D721Med (cell line): ENCODE results near the gene GLUL.

Experiments
- DNase-seq: peaks from one replicate; pipeline ENCODE4 v3.0.0; 2011; ENCODE audit warnings: low spot score; ENCODE audit not compliant: insufficient read length
- FAIRE-seq: peaks from 2 replicates; lab custom pipeline; 2011; peaks lifted over from hg19 to GRCh38; lab: Jason Lieb, UNC
- TF ChIP-seq, protein P1 (sequence below): IDR thresholded peaks from 2 replicates; pipeline ENCODE4 v1.5.1; 2012; ENCODE audit warnings: mild to moderate bottlenecking, control low read depth; ENCODE audit not compliant: insufficient read depth; ENCODE audit errors: missing control alignments

GLUL gene

GRCh38 chr1:182395906-182396305 lies 4.3 kb upstream of the GLUL start:
- TF ChIP-seq, protein P1, sequence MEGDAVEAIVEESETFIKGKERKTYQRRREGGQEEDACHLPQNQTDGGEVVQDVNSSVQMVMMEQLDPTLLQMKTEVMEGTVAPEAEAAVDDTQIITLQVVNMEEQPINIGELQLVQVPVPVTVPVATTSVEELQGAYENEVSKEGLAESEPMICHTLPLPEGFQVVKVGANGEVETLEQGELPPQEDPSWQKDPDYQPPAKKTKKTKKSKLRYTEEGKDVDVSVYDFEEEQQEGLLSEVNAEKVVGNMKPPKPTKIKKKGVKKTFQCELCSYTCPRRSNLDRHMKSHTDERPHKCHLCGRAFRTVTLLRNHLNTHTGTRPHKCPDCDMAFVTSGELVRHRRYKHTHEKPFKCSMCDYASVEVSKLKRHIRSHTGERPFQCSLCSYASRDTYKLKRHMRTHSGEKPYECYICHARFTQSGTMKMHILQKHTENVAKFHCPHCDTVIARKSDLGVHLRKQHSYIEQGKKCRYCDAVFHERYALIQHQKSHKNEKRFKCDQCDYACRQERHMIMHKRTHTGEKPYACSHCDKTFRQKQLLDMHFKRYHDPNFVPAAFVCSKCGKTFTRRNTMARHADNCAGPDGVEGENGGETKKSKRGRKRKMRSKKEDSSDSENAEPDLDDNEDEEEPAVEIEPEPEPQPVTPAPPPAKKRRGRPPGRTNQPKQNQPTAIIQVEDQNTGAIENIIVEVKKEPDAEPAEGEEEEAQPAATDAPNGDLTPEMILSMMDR: no peak
- FAIRE-seq (peak; percentile 25), DNase-seq (no peak)

- no peak for FAIRE-seq
- DNase-seq: no peak
- TF ChIP-seq, protein P1: no peak
These were observed 2.6 kb upstream of the GLUL start for GRCh38 chr1:182394055-182394775.

DNA sequence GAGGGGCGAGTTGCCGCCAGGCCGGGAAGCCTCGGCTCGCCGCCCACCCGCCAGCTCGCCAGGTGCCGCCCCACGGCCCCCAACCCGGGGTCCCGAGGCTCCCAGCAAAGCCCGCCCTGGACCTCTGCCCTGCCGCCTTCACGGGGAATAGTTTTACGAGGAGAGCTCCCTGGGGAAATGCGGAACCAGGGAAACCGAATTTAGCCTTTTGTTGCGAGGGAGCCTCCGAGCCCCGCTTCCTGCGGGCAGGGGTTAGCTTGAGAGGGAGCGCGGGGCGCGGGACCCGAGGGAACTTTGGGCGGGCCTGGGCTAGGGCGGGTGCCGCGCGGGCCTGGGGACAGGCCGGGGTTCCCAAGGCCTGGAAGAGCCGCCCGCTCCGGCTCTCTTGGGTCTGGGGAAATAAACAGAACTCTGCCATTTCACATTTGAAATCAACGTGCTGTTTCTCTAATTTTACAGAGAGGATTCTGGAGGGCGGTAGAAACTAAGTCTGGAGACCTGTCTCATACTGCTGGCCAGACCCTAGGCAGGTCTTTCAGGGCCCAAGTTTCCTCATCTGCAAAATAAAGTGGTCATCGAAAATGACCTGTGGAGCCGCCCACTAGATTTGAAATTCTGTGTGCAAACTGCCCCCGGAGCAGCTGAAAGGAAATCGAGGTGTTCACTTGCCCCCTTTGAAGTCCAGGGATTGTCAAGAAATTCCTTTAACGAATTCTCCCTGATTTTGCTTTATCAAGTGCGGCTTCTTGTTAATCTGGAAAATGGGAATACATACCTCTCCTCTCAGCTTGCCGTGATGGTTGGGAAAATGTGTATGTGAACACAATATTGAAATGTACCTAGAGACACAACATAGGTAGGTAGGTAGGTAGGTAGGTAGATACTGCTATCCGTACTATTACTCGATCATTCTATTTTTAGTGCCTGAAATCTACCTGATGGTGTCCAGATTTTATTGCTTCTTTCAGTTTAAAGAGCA lies 749 bp upstream of the GLUL start:
- FAIRE-seq (peak; percentile 84), DNase-seq (no peak)
- TF ChIP-seq, protein P1: no peak

DNA sequence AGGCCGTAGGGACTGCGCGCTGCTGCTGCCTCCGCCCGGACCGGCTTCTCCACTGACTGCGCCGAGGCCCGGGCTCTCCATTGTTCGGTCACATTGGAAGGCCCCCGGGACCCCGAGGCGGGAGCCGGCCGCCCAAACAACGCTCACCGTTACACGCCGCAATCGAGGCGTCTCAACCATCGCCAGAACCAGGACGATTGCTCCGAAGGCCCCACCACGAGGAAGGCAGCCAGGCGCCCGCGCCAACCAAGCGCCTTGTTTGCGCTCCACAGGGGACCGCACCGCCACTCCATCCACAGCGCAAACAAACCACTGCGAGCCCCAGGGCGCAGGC lies 595 bp downstream of the GLUL start:
- FAIRE-seq: no peak

GRCh38 chr1:182389619-182390047 lies 2.0 kb downstream of the GLUL start:
- FAIRE-seq (no peak), DNase-seq (no peak)
- TF ChIP-seq, protein P1: no peak

More for the DNA sequence above, 595 bp downstream of the GLUL start:
- TF ChIP-seq, protein P1: no peak
- no peak for DNase-seq

- FAIRE-seq: peak; percentile 29
- no peak for DNase-seq
- TF ChIP-seq, protein P1: no peak
These were observed 3.0 kb downstream of the GLUL start for GRCh38 chr1:182388392-182389134.
